ENCODE results near the gene HGF.

DNA sequence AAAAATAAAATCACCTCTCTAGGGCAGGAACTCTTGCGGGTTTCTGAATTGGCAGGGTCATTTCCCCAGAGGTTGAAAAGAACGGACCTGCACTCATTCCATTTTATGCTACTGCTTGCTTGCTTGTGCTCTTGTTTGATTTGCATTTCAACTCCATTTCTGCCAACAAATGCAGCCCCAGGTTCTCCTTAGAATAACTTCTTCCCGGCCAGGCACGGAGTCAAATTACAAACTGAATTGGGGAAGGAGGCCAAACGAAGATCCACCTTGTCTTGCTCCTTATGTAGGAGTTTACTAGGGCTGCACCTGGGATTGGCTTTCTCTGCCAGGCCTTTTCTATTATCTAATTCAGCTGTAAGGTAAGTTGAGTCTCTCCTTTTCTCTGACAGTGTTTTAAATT, 79.6 kb downstream of the HGF start:
- TF ChIP-seq, protein P1, sequence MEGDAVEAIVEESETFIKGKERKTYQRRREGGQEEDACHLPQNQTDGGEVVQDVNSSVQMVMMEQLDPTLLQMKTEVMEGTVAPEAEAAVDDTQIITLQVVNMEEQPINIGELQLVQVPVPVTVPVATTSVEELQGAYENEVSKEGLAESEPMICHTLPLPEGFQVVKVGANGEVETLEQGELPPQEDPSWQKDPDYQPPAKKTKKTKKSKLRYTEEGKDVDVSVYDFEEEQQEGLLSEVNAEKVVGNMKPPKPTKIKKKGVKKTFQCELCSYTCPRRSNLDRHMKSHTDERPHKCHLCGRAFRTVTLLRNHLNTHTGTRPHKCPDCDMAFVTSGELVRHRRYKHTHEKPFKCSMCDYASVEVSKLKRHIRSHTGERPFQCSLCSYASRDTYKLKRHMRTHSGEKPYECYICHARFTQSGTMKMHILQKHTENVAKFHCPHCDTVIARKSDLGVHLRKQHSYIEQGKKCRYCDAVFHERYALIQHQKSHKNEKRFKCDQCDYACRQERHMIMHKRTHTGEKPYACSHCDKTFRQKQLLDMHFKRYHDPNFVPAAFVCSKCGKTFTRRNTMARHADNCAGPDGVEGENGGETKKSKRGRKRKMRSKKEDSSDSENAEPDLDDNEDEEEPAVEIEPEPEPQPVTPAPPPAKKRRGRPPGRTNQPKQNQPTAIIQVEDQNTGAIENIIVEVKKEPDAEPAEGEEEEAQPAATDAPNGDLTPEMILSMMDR (IDR thresholded peaks at IDR 0.05): no peak
- TF ChIP-seq EZH2 (IDR thresholded peaks at IDR 0.05): no peak

Measured in neural progenitor cell (in vitro differentiated cells).